K562 (cell line): ENCODE measurements around the gene TPI1. TPM values are rescaled to one million over a fixed set of nuclear protein-coding genes. Genes with fewer than 3 reads are reported as not detected.
"Not testable (repeated sequence)": the region's sequence is repeated elsewhere in the genome, so short reads cannot be mapped to it uniquely, and the experiment has no call there.

Source experiments
- ATAC-seq: fragments of 200-7000 bp; cut with Tn5 transposase; 3 replicates; pipeline ENCODE4 v1.9.1; 2020; ENCODE audit warnings: moderate library complexity
- BruUV-seq: library from RNA; stranded (reverse); fragments of 400-500 nt; replicated peaks from 2 replicates; lab custom pipeline; 2021; lab: Mats Ljungman, UMichigan
- CTCF ChIA-PET: fragments of 300-600 bp; formaldehyde crosslinking; extraction: SDS; loops from one replicate; lab custom pipeline; 2021; ENCODE audit warnings: low intra/inter-chr PET ratio; lab: Yijun Ruan, JAX
- POLR2A ChIA-PET: fragments of 300-600, 350-650 bp; sonication (Branson Sonifier 250); formaldehyde crosslinking; extraction: SDS; loops from one replicate; lab custom pipeline; 2021; ENCODE audit warnings: antibody characterized with exemption, inconsistent platforms; lab: Yijun Ruan, JAX
- DNase-seq, 4 experiments: peaks; one replicate each; pipeline versions ENCODE4 v3.0.0 to v3.0.0-alpha.2; 2011 to 2018; ENCODE audit warnings: low spot score in 3 of 4, mixed read lengths in 3 of 4; ENCODE audit errors: extremely low read depth in 1 of 4
- FAIRE-seq: peaks from 2 replicates; lab custom pipeline; 2011; peaks lifted over from hg19 to GRCh38; lab: Jason Lieb, UNC
- H2AFZ ChIP-seq: 2 replicates; pipeline ENCODE4 v1.6.0; 2011; ENCODE audit warnings: low read depth, low read length, control low read depth, inconsistent platforms
- H3K27ac ChIP-seq: fragments of 200-600 bp; 3 replicates; pipeline ENCODE4 v1.8.0; 2011; ENCODE audit warnings: low read depth, mild to moderate bottlenecking, control low read depth, inconsistent platforms, low read length, moderate library complexity, mixed read lengths; ENCODE audit errors: extremely low read depth
- H3K27me3 ChIP-seq, 2 experiments: fragments of 300-600 bp in 1 of 2; 2 replicates in 1 of 2; 3 replicates in 1 of 2; pipeline versions ENCODE4 v1.6.0 to v1.8.0; 2011; ENCODE audit warnings: inconsistent platforms in 2 of 2, low read length in 2 of 2, mild to moderate bottlenecking in 1 of 2, mixed read lengths in 1 of 2, moderate library complexity in 1 of 2; ENCODE audit not compliant: control insufficient read depth in 2 of 2, insufficient read depth in 2 of 2
- H3K36me3 ChIP-seq: fragments of 300-600 bp; 3 replicates; pipeline ENCODE4 v1.8.0; 2011; ENCODE audit warnings: mild to moderate bottlenecking, low read length, inconsistent platforms; ENCODE audit not compliant: control insufficient read depth, insufficient read depth
- H3K4me1 ChIP-seq, 2 experiments: fragments of 200-600 bp in 1 of 2; replicated peaks in 1 of 2; 2 replicates in 1 of 2; 3 replicates in 1 of 2; pipeline versions ENCODE4 v1.5.1 to v1.8.0; 2011; ENCODE audit warnings: inconsistent platforms in 2 of 2, low read length in 2 of 2, mild to moderate bottlenecking in 1 of 2, mixed read lengths in 1 of 2, moderate library complexity in 1 of 2; ENCODE audit not compliant: control insufficient read depth in 2 of 2, insufficient read depth in 2 of 2
- H3K4me2 ChIP-seq: 2 replicates; pipeline ENCODE4 v1.6.1; 2011; ENCODE audit warnings: low read length, control low read depth, inconsistent platforms, mixed read lengths; ENCODE audit not compliant: insufficient read depth
- H3K4me3 ChIP-seq: fragments of 200-600 bp; sonication (generic), shearing (Covaris generic); 2 replicates; pipeline ENCODE4 v1.5.1; 2016; ENCODE audit warnings: control low read depth, inconsistent platforms
- H3K79me2 ChIP-seq: fragments of 200-600 bp; 3 replicates; pipeline ENCODE4 v1.8.0; 2011; ENCODE audit warnings: low read length, inconsistent platforms; ENCODE audit not compliant: control insufficient read depth, insufficient read depth
- H3K9ac ChIP-seq, 2 experiments: 2 replicates each; pipeline versions ENCODE4 v1.6.0 to v1.6.1; 2011; ENCODE audit warnings: low read depth in 2 of 2, low read length in 2 of 2, control low read depth in 1 of 2, inconsistent platforms in 1 of 2, mild to moderate bottlenecking in 1 of 2, mixed read lengths in 1 of 2; ENCODE audit not compliant: insufficient read depth in 1 of 2
- H3K9me1 ChIP-seq: one replicate; pipeline ENCODE4 v1.6.0; 2011; ENCODE audit warnings: inconsistent platforms, mild to moderate bottlenecking, low read length, moderate library complexity; ENCODE audit not compliant: control insufficient read depth, insufficient read depth
- H3K9me3 ChIP-seq: replicated peaks from 2 replicates; pipeline ENCODE4 v1.5.1; 2011; ENCODE audit warnings: low read depth, low read length, inconsistent platforms; ENCODE audit not compliant: control insufficient read depth, insufficient read depth
- H4K20me1 ChIP-seq: replicated peaks from 2 replicates; pipeline ENCODE4 v1.6.1; 2011; ENCODE audit warnings: low read length, inconsistent platforms, mixed read lengths; ENCODE audit not compliant: control insufficient read depth, insufficient read depth
- IRF2 ChIP-seq: sonication (generic); formaldehyde crosslinking; IDR thresholded peaks from 2 replicates; pipeline ENCODE4 v1.8.1; 2022; ENCODE audit warnings: mild to moderate bottlenecking, missing genetic modification reagents
- PRPF4 ChIP-seq: fragments of 200-400 bp; formaldehyde crosslinking; IDR thresholded peaks from one replicate; pipeline ENCODE4 v1.6.1; 2017; ENCODE audit warnings: low read length, low read depth, mild to moderate bottlenecking; ENCODE audit not compliant: insufficient read depth, poor library complexity, severe bottlenecking
- WGBS: fragments of 100-300 bp; shearing (Covaris generic); methylation state at CpG from one replicate; pipeline ENCODE4 v1.1.6; 2016; ENCODE audit warnings: low coverage, mixed read lengths; ENCODE audit not compliant: insufficient coverage; ENCODE audit errors: missing lambda C conversion rate; 5-methylcytosine and 5-hydroxymethylcytosine counted together
- in situ Hi-C: fragments of 300-500 bp; cut with MboI; formaldehyde crosslinking; loops from 4 replicates; pipeline ENCODE4 v1.15.0; 2018; ENCODE audit warnings: inconsistent platforms, mixed read lengths
- intact Hi-C: fragments of 100-400 bp; cut with micrococcal nuclease; formaldehyde crosslinking; loops from 2 replicates; pipeline ENCODE4 v1.14.2; 2022
- polyA plus RNA-seq, 8 experiments: library from polyadenylated mRNA; depleted of rRNA in 4 of 8; stranded (reverse) in 5 of 8; unstranded in 3 of 8; fragments of >200 nt; fragmentation: Nextera tagmentation in 2 of 8; fragmentation: Illumina TruSeq in 1 of 8; extraction: Ambion mirVana in 2 of 8; extraction: Trizol in 1 of 8; gene quantifications; 2 replicates each; pipeline versions ENCODE4 v1.2.1 to v1.2.3, GENCODE V29; 2011 to 2014; ENCODE audit warnings: inconsistent platforms in 1 of 8, missing spikeins in 1 of 8
- total RNA-seq, 7 experiments: library from RNA; depleted of rRNA in 6 of 7; stranded (reverse); fragments of >200 nt in 6 of 7; fragmentation: Illumina TruSeq in 2 of 7; extraction: Trizol in 2 of 7; gene quantifications; 2 replicates each; pipeline versions ENCODE4 v1.2.1 to v1.2.3, GENCODE V29; 2011 to 2021; ENCODE audit warnings: low replicate concordance in 1 of 7

The TPI1 gene
- total and polyA plus RNA-seq, 9 of the 15 experiments (the other 6 are each of a cell fraction or from before 2014, with no cell fraction given): 662 to 4,971 (median 892) TPM

GRCh38 chr12:6879824-6880223, 12.5 kb downstream of the TPI1 start:
- POLR2A ChIA-PET: interaction anchor here (0.7 to 2.2 kb wide), 5 partner anchors 9 to 45 kb away, joined by 3 to 8 read pairs (median 3); no protein-coding TSS in a partner anchor
- H3K4me3 ChIP-seq, CTCF ChIA-PET, intact Hi-C loops, H3K4me2 ChIP-seq, H3K4me1 ChIP-seq, in situ Hi-C loops, BruUV-seq, H2AFZ ChIP-seq, H3K9ac ChIP-seq, H4K20me1 ChIP-seq, FAIRE-seq, H3K79me2 ChIP-seq, H3K27ac ChIP-seq, ATAC-seq, H3K9me3 ChIP-seq, DNase-seq, H3K9me1 ChIP-seq, H3K27me3 ChIP-seq: not testable (repeated sequence)
- peaks cover 19% of the 10 kb centered on the region; the same call in 2 of the 3 replicates for H3K36me3 ChIP-seq
- WGBS: 82% methylated on average over 5 of the region's 11 CpGs

DNA sequence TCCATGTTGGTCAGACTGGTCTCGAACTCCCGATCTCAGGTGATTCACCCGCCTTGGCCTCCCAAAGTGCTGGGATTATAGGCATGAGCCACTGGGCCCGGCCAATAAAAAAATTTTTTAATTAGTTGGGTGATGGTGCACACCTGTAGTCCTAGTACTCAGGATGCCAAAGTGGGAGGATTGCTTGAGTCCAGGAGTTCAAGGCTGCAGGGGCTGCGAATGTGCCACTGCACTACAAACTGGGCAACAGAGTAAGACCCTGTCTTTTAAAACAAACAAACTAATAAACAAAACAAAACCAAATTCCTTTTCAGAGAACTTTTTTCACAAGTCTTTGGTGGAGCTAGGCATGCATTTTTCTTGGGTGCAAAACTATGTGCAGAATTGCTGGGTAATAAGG, 15.9 kb downstream of the TPI1 start:
- no peaks in the 10 kb centered on the region for H3K79me2 ChIP-seq
- H3K9ac ChIP-seq: no peak overlapping the region
- no peaks in the 10 kb centered on the region for H4K20me1 ChIP-seq
- no peak overlapping the region for H3K4me2 ChIP-seq
- TF ChIP-seq PRPF4: no peak
- no peak for TF ChIP-seq IRF2 (CRISPR knock-in tag)
- ATAC-seq (no peak), FAIRE-seq (no peak), DNase-seq (no peak)
- no peaks in the 10 kb centered on the region for H3K27me3 ChIP-seq
- no TSS peak for BruUV-seq
- H3K4me1 ChIP-seq: peaks cover 3 to 9% of the 10 kb centered on the region in 2 experiments; a peak in 2 of 5 replicates
- no peaks in the 10 kb centered on the region for H3K9me3 ChIP-seq
- WGBS: 94% methylated on average over 5 of the region's 5 CpGs
- peaks cover 14% of the 10 kb centered on the region; the same call in 1 of the 3 replicates for H3K36me3 ChIP-seq
- ChIA-PET CTCF (no interaction called here), POLR2A (interaction anchor here (1.0 to 2.0 kb wide), 3 partner anchors 8 to 16 kb away, joined by 3 to 5 read pairs (median 4); partner anchors contain the start of genes SPSB2 and TPI1)
- in situ Hi-C loops: no loop called here
- intact Hi-C loops: no loop called here
- H3K4me3 ChIP-seq: no peak overlapping the region
- H2AFZ ChIP-seq: no peak overlapping the region
- H3K27ac ChIP-seq: no peak overlapping the region
- H3K9me1 ChIP-seq: no peaks in the 10 kb centered on the region
